Fibroblast of the conjunctiva (primary cell): ENCODE data around the gene VEZF1.

Experiments used
- DNase-seq: peaks from one replicate; pipeline ENCODE4 v3.0.0-alpha.2; 2010; ENCODE audit warnings: low read depth

Gene VEZF1

DNA sequence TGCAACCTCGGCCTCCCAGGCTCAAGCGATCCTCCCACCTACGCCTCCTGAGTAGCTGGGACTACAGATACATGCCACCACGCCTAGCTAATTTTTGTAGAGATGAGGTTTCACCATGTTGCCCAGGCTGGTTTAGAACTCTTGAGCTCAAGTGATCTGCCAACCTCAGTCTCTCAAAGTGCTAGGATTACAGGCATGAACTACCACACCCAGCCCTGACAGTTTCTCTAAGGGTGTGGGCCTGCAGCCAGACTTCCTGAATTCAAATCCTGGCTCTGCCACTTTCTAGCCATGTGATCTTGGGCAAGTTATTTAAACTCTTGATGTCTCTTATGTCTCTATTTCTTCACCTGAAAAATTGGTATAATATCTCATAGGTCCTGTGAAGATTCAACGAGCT is 38.4 kb downstream of the VEZF1 start:
- no peak for DNase-seq

DNA sequence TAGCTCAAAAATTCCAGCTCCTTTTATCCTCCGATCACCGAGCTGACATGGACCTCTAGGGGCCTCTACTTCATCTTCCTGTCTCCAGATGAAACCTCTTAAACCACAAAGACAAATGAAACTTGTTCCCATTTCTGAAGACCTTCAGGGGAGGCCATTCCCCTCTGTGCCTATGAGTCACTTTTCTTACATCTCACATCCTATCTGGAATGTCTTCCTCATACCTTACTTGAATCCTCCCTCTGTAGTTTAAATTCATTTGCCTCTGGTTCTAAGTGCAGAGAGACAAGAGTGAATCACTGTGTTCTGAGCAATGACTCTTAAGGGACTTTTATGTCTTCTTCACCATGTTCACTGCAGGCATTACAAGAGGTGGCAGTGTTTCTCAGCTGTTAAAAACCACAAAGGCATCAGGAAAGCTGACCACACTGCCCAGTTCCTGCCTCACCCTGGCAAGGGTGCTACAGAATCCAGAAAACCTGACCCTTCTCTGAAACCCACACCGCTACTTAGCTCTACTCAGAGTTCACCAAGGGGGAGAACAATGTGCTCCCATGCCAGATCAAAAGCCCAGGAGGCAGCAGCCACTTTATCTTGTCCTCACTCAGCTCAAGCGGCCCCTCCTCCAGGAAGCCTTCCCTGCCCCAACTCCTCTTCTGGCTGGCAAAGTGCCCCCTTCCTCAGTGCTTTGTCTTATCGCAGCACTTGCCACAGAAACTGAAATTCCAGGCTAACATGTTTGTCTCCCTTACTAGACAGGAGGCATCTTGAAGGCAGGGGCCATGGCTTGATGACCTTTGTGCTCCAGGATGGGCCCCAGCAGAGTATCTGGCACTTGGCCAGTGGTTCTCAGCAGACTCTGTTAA is 39.3 kb downstream of the VEZF1 start:
- DNase-seq = peak; percentile 74

DNA sequence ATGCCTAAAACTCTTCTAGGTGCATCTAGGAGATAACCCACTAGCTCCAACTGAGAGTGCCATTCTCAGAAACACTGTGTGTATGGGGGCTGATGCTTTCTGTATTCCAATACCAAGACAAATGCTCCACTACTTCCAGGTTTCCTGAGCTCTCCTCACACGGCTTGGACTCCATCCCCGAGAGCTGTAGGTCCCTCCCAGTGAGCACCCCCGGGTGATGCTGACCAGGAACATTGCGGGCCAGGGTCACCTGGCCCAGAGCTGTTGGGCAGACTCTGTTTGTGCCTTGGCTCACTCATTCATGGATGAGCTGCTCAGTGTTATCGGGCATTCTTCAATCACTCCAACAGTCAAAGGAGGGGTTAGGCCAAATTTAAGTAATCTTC is 39.9 kb downstream of the VEZF1 start:
- DNase-seq = no peak

DNA sequence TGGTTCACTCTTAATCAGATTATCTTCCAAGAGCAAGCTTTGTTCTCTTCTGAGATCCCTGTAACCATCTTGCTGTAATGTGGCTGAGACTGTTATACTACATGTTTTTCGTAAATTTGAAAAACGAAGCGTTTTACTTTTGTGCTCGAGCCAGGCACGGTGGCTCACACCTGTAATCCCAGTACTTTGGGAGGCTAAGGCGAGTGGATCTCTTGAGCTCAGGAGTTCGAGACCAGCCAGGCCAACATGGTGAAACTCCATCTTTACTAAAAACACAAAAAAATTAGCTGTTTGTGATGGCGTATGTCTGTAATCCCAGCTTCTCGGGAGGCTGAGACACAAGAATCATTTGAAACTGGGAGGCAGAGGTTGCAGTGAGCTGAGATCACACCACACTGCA is 40.7 kb downstream of the VEZF1 start:
- DNase-seq = no peak

DNA sequence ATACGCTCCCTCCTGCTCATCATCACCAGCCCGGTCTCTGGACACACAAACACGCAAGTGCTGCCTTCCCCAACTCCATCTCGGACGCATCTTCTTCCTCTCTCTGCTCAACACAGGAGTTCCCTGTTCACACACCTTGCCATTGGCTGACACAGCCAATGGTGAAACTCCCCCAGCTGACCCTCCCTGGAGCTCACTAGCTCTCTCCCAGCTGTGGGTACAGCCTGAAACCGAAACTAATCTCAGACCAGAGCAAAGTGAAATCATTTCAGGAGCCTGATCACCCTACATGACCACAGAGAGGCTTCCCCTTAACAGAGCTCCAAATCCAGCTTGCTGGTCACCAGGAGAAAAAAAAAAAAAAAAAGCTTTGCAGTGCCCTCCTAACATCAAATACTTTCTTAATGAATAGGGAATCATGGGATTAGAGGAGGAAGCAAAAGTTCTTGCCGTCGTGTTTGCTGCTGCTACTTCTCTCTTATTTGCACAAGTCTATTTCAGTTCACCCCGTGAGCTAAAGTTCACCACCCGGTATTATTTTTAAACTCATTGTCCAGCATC is 41.2 kb downstream of the VEZF1 start:
- DNase-seq = no peak

DNA sequence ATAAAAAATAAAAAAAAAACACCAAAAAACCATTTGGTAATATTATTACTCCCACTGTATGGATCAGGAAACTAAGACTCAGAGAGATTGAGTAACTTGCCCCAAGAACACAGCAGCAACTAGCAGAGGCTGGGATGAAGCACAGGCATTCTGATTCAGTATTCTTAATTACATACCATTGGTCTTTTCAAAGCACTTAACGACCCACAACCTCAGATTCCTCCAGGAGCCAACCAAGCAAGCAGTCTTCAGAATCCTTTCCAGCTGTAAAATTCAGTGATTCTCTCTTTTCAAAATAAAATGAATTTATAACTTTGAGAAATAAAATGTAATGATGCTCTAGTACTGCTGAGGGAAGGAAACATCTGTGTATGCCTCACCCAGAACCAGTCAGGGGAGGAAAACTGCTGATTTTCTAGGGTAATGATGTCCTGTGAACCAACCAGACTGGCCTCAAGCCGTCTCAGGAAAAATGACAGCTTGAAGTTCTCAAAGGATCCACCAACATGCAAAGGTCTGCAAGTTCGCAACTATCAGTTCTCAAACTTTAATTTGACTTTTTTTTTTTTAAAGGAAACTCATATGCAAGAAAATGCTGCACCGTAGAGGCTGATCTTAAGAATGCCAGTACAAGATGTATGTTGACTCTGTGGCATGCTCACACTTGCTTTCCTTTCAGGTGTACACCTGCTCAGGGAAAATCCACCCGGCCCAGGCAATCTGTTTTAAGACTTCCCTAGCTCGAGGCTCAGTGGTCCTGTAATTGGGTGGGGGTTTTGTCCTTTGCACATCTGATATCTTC is 41.9 kb downstream of the VEZF1 start:
- DNase-seq = no peak

DNA sequence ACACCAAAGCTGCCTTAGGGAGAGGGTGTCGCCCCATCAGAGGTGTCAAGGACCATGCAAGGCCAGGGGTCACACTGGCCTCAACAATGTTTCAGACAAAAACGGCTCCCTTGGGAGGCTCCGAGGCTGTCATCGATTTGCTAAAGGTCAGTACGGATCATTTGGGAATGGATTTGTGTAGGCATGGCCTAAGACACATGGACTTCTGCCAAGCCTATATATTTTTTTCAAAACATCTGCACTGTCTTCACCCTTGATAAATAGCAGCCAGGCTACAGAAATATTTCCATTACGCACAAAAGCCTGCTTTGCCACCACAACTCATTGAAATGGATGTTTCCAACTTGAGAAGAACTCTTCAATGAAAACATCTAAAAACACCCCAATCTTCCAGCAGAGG is 43.1 kb downstream of the VEZF1 start:
- DNase-seq = no peak

DNA sequence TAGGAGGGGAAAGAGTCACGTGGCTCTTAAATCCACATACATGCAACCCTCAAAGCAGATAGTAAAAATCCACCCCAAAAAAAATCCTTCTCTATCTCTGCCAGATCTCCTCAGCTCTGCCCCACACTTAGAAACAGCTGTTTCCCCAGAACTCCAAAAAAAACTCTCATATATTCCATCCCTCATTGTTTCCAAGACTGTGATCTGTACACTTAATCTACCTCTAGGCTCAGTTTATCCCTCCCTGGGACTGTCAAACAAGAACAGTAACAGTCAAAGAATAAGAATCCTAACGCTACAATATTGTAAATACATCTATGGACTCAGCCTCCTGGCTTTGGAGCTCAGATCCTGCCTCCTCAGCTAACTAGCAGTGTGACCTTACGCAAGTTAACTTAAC is 44.4 kb downstream of the VEZF1 start:
- no peak for DNase-seq

DNA sequence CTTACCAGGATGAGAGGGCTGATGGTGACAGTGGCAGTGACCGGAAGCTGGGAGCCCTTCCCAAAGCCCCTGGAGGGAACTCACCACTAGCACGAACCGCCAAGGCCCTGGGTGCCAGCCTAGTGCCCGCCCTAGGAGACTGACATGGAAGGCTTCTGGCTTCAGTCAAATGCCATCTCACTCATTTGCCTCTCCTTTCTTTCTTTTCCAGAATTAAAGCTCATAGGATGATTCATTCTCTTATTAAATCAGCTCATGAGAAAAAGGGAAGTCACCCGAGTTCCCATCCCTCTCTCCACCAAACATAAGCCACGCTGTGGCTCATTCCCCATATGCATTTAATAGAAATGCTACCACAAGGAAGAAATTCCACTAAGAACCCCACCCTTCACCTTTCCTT is 44.9 kb downstream of the VEZF1 start:
- no peak for DNase-seq

DNA sequence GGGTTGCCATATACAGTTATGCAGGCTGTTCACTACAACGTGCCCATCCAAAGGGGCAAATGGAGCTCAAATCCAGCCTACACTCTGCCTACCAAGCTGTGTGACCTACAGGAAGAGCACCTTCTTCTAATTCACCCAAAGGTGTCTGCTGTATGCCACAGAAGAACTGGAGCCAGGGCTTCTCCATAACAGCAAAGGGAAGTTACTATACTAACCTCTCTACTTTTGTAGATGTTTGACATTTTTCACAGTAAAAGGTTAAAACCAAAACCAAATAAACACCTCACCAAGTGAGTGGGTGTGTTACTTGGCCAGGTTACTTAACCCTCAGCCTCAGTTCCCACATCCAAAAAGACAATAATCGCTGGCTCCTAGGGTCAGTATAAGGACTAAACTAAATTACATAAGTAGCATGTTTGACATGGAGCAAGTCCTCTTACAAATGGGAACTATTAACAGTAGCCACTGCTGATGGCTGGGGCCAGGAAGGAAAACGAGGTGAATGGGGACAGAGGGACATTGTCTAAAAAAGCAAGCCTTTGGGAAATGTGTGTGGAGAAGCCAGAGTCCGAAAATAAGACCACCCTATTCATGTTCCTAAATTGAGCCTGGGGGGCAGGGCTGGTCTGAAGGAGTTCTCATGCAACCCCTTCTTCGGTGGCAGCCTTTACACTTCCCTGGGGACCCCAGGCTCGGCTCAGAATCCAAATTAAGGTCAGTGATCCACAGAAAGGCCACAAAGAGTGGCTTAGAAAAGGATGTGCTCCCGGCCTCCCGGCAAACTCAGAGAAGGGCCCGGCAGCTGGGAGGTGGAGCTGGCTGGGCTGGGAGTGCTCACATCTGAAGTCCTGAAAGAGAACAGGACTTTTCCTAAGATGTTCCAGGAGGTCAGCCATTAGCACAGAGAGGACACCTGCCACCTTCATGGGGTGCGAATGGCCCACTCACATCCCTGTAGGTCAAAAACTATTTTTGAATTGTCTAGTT is 46.4 kb downstream of the VEZF1 start:
- DNase-seq = no peak

DNA sequence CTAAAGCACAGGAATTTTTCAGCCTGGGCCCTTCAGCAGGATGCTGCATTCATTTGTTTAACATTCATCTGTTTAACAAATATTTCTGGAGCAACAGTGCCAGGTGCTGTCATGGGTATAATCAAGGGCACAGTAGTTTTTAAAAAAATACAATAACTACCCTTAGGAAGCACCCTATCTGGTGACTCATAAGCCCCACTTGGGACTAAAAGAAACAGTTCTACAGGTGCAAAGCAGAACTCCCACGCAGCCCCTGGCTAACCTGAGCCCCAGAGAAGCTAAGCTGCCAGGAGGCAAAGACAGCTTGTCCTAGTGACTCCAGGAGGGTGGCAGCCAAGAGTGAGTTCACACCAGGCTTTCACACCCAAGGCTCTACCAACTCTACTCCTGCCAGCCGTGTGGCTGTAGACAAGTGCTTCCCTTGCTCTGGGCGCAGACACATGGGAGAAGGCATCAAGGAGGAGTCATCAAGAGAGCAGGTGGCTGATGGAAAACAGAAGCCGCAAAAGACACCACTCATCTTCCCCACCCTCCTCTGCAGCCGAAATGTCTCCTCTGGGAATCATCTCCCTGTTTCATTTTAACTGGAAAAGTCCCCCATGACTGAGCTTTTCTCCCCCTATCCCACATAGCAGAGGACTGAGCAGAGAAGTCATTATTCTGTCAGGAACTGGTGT is 47.3 kb downstream of the VEZF1 start:
- no peak for DNase-seq

DNA sequence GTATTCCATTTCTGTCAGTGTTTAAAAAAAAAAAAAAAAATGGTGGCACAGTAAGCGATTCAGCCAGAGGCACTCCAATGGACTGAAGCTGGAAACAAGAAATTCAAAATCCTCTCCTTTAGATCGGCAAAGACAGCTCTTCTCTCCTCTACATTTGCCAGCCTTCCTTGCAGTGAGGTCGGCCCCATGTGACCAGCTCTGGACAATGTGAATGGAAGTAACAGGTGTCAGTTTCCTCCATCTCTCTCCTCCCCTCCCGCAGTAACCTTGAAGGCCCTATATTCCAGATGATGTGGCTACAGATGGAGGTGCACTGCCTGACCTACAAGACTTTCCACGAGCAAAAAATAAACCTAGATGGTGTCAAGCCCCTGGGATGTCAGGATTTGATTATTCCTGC is 47.8 kb downstream of the VEZF1 start:
- no peak for DNase-seq

DNA sequence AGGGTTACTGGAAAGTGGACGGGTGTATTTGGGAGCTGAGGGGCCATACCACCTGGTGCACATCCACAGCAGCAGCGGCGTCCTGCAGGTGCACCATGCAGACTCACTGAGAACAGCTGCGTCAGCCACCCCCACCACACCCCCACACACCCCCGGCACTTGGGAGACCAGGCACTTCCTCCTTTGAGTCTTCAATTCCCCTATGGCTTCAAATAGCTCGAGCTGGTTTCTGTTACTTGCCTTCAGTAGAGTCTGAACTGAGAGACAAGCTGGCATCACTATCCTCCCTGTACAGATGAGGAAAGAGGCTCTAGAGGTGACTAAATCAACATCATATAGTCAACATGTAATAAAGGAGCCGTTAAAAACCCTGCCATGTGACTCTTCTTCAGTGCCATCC is 48.3 kb downstream of the VEZF1 start:
- DNase-seq = no peak

DNA sequence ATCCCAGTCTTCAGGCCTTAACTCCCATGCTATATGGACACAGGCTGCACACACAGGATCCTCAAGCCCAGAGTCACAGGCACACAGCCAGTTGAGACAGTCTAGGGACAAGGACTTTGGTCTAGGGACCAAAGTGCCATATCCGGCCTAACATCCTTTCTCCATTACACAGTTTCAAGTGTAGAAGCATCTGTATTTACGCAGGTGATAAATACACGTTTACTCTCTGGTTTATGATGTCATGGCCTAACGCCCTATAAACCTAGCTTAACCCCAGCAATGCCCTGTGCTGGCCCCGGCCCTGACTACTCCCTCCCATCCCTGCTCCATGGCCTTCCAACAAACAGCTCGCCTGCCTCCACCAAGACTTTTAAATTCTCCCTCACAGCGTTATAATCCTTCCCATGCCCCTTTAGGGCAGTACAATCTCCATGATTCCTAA is 50.0 kb downstream of the VEZF1 start:
- DNase-seq = no peak

DNA sequence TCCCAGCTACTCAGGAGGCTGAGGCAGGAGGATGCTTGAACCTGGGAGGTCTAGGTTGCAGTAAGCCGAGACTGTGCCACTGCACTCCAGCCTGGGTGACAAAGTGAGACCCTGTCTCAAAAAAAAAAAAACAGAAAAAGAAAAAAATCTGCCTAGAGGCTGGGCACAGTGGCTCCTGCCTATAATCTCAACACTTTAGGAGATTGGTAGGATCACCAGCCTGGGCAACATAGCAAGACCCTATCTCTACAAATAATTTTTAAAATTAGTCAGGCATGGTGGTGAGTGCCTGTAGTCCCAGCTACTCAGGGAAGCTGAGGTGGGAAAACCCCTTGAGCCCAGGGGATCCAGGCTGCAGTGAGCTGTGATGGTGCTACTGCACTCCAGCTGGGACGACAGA is 50.6 kb downstream of the VEZF1 start:
- DNase-seq = no peak

DNA sequence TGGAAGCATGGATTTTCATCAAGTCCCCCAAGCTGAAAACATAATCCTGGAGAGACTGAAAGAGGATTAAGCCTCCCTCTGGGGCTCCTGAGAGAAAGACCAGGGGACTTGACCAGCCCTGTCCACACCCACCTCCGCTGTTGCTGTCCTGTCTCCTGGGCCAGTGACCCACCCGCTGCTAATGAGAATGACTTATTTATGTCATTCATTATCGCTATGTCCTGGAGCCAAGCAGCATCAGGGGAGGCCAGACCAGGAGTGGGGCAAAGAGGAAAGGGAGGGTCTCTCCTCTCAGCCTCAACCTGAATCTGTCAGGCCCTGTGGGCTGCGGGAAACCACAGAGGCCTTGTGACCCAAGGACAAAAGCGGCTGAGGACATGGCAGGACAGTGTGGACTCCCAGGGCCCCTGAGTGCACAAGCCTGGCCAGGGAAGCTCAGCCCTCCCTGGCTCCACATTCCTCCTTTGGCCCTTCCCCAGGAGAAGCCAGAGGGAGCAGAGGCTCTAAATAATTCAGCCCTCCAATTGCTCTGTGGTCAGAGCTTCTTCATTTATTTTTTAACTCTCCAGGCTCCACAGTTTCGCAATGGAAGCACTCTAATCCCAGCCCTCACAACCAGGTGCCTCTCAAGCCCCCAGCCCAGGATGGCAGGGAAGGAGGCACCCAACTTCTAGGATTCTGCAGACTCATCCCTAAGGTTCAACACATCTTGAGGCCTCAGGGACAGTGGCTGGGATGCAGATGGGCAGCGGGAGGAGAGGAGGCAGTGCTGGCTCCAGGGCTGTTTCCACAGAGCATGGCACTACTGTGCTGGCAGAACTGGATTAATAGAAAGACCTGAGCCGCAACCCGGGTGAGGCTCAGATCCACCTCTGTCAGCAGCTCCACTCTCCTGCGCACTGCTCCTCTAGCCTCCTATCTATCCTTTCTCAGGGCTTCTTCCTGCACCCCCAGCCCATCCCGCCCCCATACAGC is 51.9 kb downstream of the VEZF1 start:
- no peak for DNase-seq

DNA sequence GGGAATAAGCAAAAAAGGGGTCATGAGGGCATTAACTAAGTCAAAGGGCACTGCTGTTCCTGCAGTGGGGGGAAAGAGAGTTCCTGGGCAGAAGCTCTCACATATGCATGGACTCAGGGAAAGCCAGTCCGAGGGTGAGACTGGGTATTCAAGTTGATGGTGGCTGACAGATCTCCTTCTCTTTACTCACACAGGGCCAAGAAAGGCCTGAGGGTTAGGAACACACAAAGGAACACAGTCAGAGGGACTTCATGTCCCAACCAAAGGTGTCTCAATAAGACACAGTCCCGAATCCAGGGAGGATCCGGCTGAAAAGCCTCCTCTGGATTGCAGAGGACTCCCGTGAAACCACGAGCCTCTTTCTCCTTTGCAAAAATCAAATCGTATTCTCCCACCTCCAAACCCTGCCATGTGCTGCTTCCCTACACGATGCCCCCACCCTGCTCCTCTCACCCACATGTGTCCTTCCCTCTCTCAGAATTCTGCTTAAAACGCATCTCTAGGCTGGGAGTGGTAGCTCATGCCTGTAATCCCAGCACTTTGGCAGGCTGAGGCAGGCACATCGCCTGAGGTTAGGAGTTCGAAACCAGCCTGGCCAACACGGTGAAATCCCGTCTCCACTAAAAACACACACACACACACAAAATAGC is 56.4 kb downstream of the VEZF1 start:
- DNase-seq = no peak

DNA sequence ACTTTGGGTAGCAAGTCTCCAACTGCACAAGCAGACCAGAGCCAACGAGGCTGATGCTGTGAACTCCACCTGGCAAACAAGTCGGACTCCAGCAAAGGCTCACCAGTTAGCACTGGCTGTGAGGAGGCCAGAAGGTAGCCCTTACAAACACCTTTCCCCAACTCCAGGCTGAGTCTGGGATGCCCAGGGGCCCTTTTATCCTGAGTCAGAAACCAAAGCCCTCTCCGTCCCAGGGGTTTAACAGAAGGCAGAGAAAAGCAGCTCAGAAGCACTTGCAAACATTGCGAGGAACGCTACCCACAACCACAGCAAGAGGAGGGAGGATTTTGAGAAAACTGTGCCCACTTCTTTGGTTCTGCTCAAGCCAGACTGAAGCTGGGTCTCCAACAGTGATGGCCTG is 57.8 kb downstream of the VEZF1 start:
- no peak for DNase-seq

DNA sequence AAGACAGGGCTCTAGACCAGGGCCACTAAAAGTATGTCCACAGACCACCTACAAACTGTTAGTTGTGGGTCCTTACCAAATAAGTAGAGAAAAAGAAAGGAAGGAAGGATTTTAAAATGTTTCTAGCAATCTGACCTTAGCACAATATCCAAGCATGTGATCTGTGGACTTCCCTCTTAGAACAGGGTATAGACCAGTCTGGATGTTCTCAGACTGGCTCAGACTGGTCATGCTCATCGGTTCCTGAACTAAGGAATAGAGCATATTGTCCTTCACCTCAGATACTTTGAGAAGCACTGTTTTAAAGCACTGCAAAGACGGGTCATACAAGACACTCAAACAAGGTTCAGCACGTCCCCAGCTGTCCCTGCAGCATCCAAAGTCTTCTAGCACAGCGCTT is 58.7 kb downstream of the VEZF1 start:
- no peak for DNase-seq

DNA sequence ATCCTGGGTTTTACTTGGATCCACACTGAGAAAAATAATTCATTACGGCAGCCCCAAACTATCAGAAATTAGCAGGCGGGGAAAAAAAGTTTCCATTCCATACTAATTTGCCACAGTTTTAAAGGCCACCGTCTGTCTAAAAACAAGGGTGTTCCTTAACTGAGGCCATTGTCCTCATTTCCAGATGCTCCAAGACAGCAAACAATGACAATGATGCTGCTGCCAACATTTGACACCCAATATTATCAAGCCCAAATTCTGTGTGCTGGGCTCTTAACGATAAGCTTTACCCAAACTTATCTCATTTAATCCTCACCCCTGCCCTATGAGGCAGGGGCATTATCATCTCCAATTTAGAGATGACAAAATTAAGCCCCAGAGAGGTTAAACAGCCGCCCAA is 59.1 kb downstream of the VEZF1 start:
- no peak for DNase-seq
